GM11168 (cell line): Measurements from ENCODE around the gene NAA15.
"Not testable (repeated sequence)": the region's sequence is repeated elsewhere in the genome, so short reads cannot be mapped to it uniquely, and the experiment has no call there.

Experiments used
- in situ Hi-C: fragments of 300-500 bp; cut with MboI; formaldehyde crosslinking; loops from one replicate; pipeline ENCODE4 v1.12.0; 2022; ENCODE audit warnings: low sequenced_read_pairs; ENCODE audit not compliant: unreplicated experiment

Gene NAA15

GRCh38 chr4:139295942-139296299 lies 5.4 kb upstream of the NAA15 start:
- in situ Hi-C loops, result loop anchor here (5.0 kb wide), 1 partner anchor 194 kb away; no protein-coding TSS in a partner anchor

- in situ Hi-C loops, result loop anchor here (5.0 kb wide), 1 partner anchor 195 kb away; no protein-coding TSS in a partner anchor
Measured at GRCh38 chr4:139297001-139297410, 4.3 kb upstream of the NAA15 start.

DNA sequence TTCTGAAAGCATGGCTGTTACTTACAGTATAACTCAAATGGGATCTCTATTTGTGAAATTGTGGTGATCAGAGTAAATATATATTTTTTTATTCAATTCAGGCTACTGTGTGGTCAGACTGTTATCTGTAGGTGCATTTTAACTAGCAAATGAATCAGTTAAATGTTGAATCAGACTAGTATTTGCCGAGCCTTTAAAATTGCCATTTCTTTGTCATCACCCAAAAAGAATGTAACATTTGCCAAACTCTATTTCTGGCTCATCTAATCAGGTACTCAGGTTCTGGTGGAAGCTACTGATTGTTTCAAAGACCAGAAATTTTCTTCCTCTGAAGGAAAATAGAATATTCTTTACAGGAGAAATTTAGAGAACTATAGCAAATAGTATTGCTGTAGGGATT lies 1.8 kb upstream of the NAA15 start:
- in situ Hi-C loops, result loop anchor here (5.0 kb wide), 1 partner anchor 197 kb away; no protein-coding TSS in a partner anchor

DNA sequence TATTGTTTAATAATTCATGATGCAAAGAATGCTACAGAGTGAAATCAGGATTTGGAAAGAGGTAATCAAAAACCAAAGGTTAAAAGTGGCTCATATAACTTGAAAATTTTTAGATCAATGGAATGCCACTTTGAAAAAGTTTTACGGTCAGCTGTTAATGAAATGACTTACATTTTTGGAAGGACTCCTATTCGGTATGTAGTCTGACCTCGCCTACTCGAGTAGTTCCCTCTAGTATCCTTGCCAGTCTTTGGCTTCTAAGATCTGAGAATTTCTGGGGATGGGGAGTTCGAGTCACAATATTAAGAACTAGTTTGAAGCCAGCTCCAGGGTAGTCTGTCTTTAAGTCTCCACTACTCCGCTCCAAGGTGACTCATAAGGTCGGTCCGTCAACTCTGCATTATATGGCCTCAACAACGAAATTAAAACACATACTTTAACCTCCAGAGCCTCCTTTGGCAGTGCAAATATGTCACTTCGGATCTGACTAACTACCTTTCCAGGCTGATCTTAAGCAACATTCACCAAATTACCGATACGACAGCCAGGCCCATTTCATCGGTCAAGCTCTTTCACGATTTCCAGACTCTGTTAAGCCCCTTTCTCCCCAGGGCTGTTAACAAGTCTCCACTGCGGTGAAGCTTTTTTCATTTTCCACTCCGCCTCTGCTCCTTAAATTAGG lies 733 bp upstream of the NAA15 start:
- in situ Hi-C loops, result no loop called here

- in situ Hi-C loops, result no loop called here
Measured at GRCh38 chr4:139301821-139302611, 711 bp downstream of the NAA15 start, which contains the start of gene NDUFC1. NDUFC1 (minus strand) TSS chr4:139302477; CDS start chr4:139295798, 6,679 bp downstream.

GRCh38 chr4:139304920-139305319 lies 3.6 kb downstream of the NAA15 start:
- in situ Hi-C loops, result no loop called here

DNA sequence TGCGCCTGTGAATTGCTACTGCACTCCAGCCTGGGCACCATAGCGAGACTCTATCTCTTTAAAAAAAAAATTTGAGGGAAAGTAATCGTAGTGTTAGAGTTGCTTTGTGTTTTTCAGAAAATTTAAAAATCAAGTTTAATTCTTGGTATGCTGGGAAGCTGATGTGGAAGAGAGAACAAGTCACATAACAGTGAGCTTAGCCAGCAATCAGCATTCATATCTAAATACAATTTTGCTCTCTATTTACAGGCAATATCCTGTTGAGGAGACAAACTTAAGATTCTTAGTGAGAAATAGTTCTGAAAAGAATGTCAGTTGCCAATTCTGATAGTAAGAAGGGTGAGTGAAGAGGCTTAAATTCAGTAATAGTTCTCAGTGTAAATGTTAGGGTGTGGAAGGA lies 10.6 kb downstream of the NAA15 start:
- in situ Hi-C loops, result no loop called here

GRCh38 chr4:139312552-139313332 lies 11.4 kb downstream of the NAA15 start:
- in situ Hi-C loops, result no loop called here

- in situ Hi-C loops, result not testable (repeated sequence)
Measured at GRCh38 chr4:139313414-139313813, 12.1 kb downstream of the NAA15 start.

- in situ Hi-C loops, result no loop called here
Measured at GRCh38 chr4:139314047-139314800, 12.9 kb downstream of the NAA15 start.

- in situ Hi-C loops, result no loop called here
Measured at GRCh38 chr4:139315221-139315675, 13.9 kb downstream of the NAA15 start.

DNA sequence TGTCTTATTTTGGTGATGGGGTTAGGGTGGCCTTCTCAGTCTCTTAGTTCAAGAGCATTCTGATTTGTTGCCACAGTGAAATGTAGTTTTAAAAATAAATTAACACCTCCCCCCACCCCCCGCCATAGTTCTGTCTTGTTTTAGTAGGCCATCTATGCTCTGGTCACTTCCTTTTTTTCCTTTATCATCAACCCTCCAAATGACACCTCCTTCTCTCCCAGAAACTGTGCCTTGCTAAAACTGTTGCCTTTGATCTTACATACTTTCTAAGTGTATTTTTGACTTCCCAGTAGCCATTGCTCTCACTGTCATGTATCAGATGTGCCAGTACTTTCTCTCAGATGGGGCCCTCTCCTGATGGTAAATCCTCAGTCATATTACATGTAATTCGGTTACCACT lies 15.4 kb downstream of the NAA15 start:
- in situ Hi-C loops, result no loop called here

DNA sequence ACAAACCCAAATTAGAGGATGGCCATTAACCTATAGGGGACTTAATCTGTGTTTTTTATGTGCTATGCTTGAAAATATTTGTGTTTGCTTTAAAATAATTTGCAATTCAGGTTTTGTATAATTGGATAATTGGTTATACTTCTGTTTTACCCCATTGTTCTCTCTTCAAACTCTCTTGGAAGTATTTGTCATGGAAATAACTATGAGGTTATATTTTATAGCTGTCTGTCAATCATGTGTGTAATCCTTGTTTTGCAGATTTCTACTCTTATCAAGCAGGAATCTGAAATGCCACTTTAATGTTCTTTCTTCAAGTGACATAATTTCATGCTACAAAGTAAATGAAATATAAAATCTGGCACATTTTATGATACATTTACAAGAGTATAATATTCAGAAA lies 16.3 kb downstream of the NAA15 start:
- in situ Hi-C loops, result no loop called here

DNA sequence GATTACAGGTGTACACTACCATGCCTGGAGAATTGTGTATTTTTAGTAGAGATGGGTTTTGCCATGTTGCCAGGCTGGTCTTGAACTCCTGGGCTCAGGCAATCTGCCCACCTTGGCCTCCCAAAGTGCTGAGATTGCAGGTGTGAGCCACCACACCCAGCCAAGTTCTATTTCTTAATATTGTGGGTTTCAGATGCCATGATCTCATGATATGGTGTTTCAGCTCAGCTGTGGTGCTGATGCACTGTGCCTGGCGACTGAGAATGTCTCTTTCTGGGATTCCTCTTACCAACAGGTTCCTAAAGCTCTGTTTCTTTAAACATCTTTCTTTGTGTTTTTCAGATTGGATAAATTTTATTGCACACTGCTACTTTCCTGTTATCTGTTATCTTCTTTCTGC lies 18.3 kb downstream of the NAA15 start:
- in situ Hi-C loops, result no loop called here

DNA sequence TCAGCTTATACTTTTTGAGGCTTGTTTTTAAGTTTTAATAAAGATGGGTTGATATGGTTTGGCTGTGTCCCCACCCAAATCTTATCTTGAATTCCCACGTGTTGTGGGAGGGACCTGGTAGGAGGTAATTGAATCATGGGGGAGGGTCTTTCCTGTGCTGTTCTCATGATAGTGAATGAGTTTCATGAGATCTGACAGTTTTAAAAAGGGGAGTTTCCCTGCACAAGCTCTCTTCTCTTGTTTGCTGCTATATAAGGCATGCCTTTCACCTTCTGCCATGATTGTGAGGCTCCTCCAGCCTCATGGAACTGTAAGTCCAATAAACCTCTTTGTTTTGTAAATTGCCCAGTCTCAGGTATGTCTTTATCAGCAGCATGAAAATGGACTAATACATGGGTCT lies 20.8 kb downstream of the NAA15 start:
- in situ Hi-C loops, result not testable (repeated sequence)

- in situ Hi-C loops, result not testable (repeated sequence)
Measured at GRCh38 chr4:139322541-139322940, 21.2 kb downstream of the NAA15 start.

- in situ Hi-C loops, result no loop called here
Measured at GRCh38 chr4:139324620-139325019, 23.3 kb downstream of the NAA15 start.

DNA sequence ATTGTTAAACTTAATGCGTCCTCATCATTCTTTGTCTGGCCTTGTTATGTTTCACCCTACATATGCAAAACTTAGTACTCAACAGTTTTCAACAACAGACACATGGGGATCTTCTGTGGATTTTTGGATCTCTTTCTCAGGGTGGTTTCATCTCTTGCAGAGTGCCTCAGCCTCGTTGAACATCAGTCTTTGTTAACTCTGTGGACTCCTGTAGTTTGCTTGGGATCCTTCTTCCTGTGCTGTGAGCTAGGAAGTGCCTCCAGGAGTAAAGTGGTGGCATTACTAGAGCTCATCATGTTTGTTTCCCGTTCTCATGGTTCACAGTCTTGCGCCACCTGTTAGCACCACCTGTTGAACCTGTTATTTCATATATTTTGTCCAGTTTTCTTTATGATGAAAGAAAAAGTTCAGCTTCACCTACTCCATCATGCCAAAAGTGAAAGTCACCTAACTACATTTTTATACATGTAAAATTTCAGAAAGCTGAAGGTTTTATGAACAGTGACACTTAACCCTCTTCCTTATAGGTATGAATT lies 28.4 kb downstream of the NAA15 start:
- in situ Hi-C loops, result no loop called here

DNA sequence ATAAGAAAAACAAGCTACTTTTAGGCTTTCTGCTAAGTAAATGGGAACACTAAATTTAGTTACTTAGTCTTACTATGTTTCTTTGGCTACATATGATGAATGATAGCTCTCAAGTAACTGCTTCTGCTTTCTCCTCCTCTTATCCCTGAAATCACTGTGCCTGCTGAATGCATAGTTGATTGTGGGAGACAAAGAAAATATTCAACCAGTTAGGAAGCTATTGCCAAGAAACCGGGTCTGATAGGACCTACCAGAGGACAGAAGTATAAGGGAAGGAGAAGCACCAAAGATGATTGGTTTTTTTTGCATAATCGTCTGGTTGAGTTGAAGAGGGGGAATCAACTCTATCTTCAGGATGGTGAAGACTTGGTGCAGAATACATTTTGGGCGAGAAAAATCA lies 29.0 kb downstream of the NAA15 start:
- in situ Hi-C loops, result no loop called here

GRCh38 chr4:139331185-139331584 lies 29.9 kb downstream of the NAA15 start:
- in situ Hi-C loops, result no loop called here
